Head of caudate nucleus (tissue), 42 donors: ENCODE results near the gene RNF169.
"Not testable (repeated sequence)": the region's sequence is repeated elsewhere in the genome, so short reads cannot be mapped to it uniquely, and the experiment has no call there.

ENCODE experiments used
- DNase-seq, 42 donors: peaks; one replicate each; pipeline versions ENCODE4 v3.0.0 to v3.0.0-alpha.2; 2020 to 2021; ENCODE audit warnings: mixed read lengths in 7 of 42
- intact Hi-C: fragments of 100-400 bp; cut with DNase I; formaldehyde crosslinking; loops from one replicate; pipeline ENCODE4 v1.15.0; 2022

RNF169 gene

GRCh38 chr11:74725701-74726100 is 22.9 kb upstream of the RNF169 start:
- intact Hi-C loops = loop anchor here (10.0 kb wide), 1 partner anchor 91 kb away; no protein-coding TSS in a partner anchor
- DNase-seq = no peak

- DNase-seq = peak; percentile 30 to 90 (median 80)
- intact Hi-C loops = loop anchor here (10.0 kb wide), 1 partner anchor 92 kb away; no protein-coding TSS in a partner anchor
Measured at GRCh38 chr11:74726547-74727182, 22.0 kb upstream of the RNF169 start.

- intact Hi-C loops = loop anchor here (10.0 kb wide), 1 partner anchor 95 kb away; no protein-coding TSS in a partner anchor
- DNase-seq = no peak
Measured at GRCh38 chr11:74729397-74729796, 19.3 kb upstream of the RNF169 start.

GRCh38 chr11:74730571-74731260 is 17.9 kb upstream of the RNF169 start:
- DNase-seq = no peak

GRCh38 chr11:74731301-74732094 is 17.2 kb upstream of the RNF169 start, which contains the start of gene CHRDL2:
Gene CHRDL2 (minus strand): TSS chr11:74731426. CDS start chr11:74730888, 538 bp downstream.
- peak in 28 of 42 donors; percentile 21 to 69 (median 46) for DNase-seq
- intact Hi-C loops = no loop called here

More at GRCh38 chr11:74730571-74731260, 17.9 kb upstream of the RNF169 start:
- intact Hi-C loops = no loop called here

- DNase-seq = no peak
- intact Hi-C loops = no loop called here
Measured at GRCh38 chr11:74734559-74734925, 14.1 kb upstream of the RNF169 start.

- DNase-seq = no peak
- intact Hi-C loops = no loop called here
Measured at GRCh38 chr11:74735365-74735928, 13.2 kb upstream of the RNF169 start.

GRCh38 chr11:74736031-74736430 is 12.6 kb upstream of the RNF169 start:
- intact Hi-C loops = no loop called here
- peak in 1 of 42 donors; percentile 6 for DNase-seq

- peak in 38 of 42 donors; percentile 31 to 79 (median 57) for DNase-seq
- intact Hi-C loops = no loop called here
Measured at GRCh38 chr11:74739546-74740270, 8.9 kb upstream of the RNF169 start.

GRCh38 chr11:74742070-74742469 is 6.6 kb upstream of the RNF169 start:
- no peak for DNase-seq
- intact Hi-C loops = no loop called here

- DNase-seq = no peak
- intact Hi-C loops = no loop called here
Measured at GRCh38 chr11:74743640-74744039, 5.0 kb upstream of the RNF169 start.

- DNase-seq = no peak
- intact Hi-C loops = no loop called here
Measured at GRCh38 chr11:74744277-74744676, 4.4 kb upstream of the RNF169 start.

GRCh38 chr11:74746868-74747267 is 1.8 kb upstream of the RNF169 start:
- intact Hi-C loops = no loop called here
- DNase-seq = no peak

GRCh38 chr11:74749127-74749964 is 697 bp downstream of the RNF169 start:
- DNase-seq = peak in 32 of 42 donors; percentile 11 to 65 (median 42)
- intact Hi-C loops = no loop called here

GRCh38 chr11:74749965-74750296 is 1.3 kb downstream of the RNF169 start:
- intact Hi-C loops = no loop called here
- no peak for DNase-seq

- DNase-seq, intact Hi-C loops: not testable (repeated sequence)
Measured at GRCh38 chr11:74750598-74750997, 1.9 kb downstream of the RNF169 start.

GRCh38 chr11:74751303-74751702 is 2.7 kb downstream of the RNF169 start:
- DNase-seq = no peak

More at GRCh38 chr11:74751303-74751702, 2.7 kb downstream of the RNF169 start:
- intact Hi-C loops = no loop called here
